IMR-90 (cell line): ENCODE measurements around the gene RMI2. TPM values are rescaled to one million over a fixed set of nuclear protein-coding genes. Genes with fewer than 3 reads are reported as not detected.
A peak's percentile ranks its signal among the peaks of the same experiment; 100 is the strongest.

ENCODE experiments used
- ATAC-seq: fragments of 200-7000 bp; cut with Tn5 transposase; 2 replicates; pipeline ENCODE4 v1.9.1; 2020; ENCODE audit warnings: low read depth, mild to moderate bottlenecking, moderate library complexity
- BruUV-seq: library from RNA; stranded (reverse); fragments of 400-500 nt; replicated peaks from 2 replicates; lab custom pipeline; 2021; lab: Mats Ljungman, UMichigan
- CTCF ChIA-PET: fragments of 300-600 bp; formaldehyde crosslinking; extraction: SDS; loops from one replicate; lab custom pipeline; 2021; ENCODE audit warnings: antibody characterized with exemption; lab: Yijun Ruan, JAX
- POLR2A ChIA-PET: fragments of 300-600 bp; sonication (Branson Sonifier 250); formaldehyde crosslinking; loops from one replicate; lab custom pipeline; 2022; ENCODE audit warnings: antibody characterized with exemption; ENCODE audit not compliant: unreplicated experiment; lab: Charles Lee
- DNase-seq: peaks from one replicate; pipeline ENCODE4 v3.0.0; 2013
- H2AFZ ChIP-seq: replicated peaks from 2 replicates; pipeline ENCODE3; 2013; ENCODE audit warnings: low read length, mild to moderate bottlenecking; ENCODE audit not compliant: poor library complexity
- H2AK5ac ChIP-seq: 2 replicates; pipeline ENCODE4 v1.6.1; 2013; ENCODE audit warnings: low read depth, low read length, inconsistent platforms
- H2AK9ac ChIP-seq: replicated peaks from 2 replicates; pipeline ENCODE3; 2013; ENCODE audit warnings: mild to moderate bottlenecking, low read depth, low read length, moderate library complexity; ENCODE audit not compliant: poor library complexity
- H2BK120ac ChIP-seq: 2 replicates; pipeline ENCODE4 v1.6.1; 2013; ENCODE audit warnings: low read depth, low read length, inconsistent platforms
- H2BK15ac ChIP-seq: 3 replicates; pipeline ENCODE4 v1.6.1; 2013; ENCODE audit warnings: low read depth, low read length, inconsistent platforms
- H2BK20ac ChIP-seq: 2 replicates; pipeline ENCODE4 v1.6.1; 2013; ENCODE audit warnings: low read depth, mild to moderate bottlenecking, inconsistent platforms, low read length, moderate library complexity
- H2BK5ac ChIP-seq: 2 replicates; pipeline ENCODE4 v1.6.1; 2013; ENCODE audit warnings: mild to moderate bottlenecking, low read depth, low read length, inconsistent platforms; ENCODE audit not compliant: poor library complexity, severe bottlenecking
- H3K14ac ChIP-seq: replicated peaks from 2 replicates; pipeline ENCODE4 v1.6.1; 2013; ENCODE audit warnings: low read depth, low read length, inconsistent platforms
- H3K18ac ChIP-seq: 2 replicates; pipeline ENCODE4 v1.6.1; 2013; ENCODE audit warnings: low read depth, low read length, control low read depth
- H3K23ac ChIP-seq: 2 replicates; pipeline ENCODE4 v1.6.1; 2013; ENCODE audit warnings: low read depth, low read length, inconsistent platforms
- H3K27ac ChIP-seq: 2 replicates; pipeline ENCODE4 v1.5.1; 2013; ENCODE audit warnings: mild to moderate bottlenecking, control low read depth, low read length; ENCODE audit not compliant: insufficient read depth
- H3K27me3 ChIP-seq: 2 replicates; pipeline ENCODE4 v1.6.1; 2013; ENCODE audit warnings: low read length; ENCODE audit not compliant: control insufficient read depth, insufficient read depth
- H3K36me3 ChIP-seq: 2 replicates; pipeline ENCODE4 v1.6.1; 2013; ENCODE audit warnings: low read length, mixed read lengths; ENCODE audit not compliant: control insufficient read depth, insufficient read depth
- H3K4ac ChIP-seq: 2 replicates; pipeline ENCODE4 v1.6.1; 2013; ENCODE audit warnings: low read depth, low read length, inconsistent platforms
- H3K4me1 ChIP-seq: 2 replicates; pipeline ENCODE4 v1.6.1; 2013; ENCODE audit warnings: low read length, mixed read lengths; ENCODE audit not compliant: control insufficient read depth, insufficient read depth
- H3K4me2 ChIP-seq: 2 replicates; pipeline ENCODE4 v1.6.1; 2013; ENCODE audit warnings: low read depth, mild to moderate bottlenecking, control low read depth, low read length, moderate library complexity
- H3K4me3 ChIP-seq: 2 replicates; pipeline ENCODE4 v1.5.1; 2013; ENCODE audit warnings: low read depth, mild to moderate bottlenecking, control low read depth, low read length, moderate library complexity; ENCODE audit not compliant: insufficient read depth
- H3K56ac ChIP-seq: 2 replicates; pipeline ENCODE4 v1.6.1; 2013; ENCODE audit warnings: low read length, inconsistent platforms; ENCODE audit not compliant: insufficient read depth; ENCODE audit errors: extremely low read depth
- H3K79me1 ChIP-seq, 2 experiments: 2 replicates each; pipeline ENCODE4 v1.6.1; 2013; ENCODE audit warnings: low read length in 2 of 2, inconsistent platforms in 1 of 2, low read depth in 1 of 2
- H3K9ac ChIP-seq: 2 replicates; pipeline ENCODE4 v1.6.1; 2013; ENCODE audit warnings: low read depth, low read length, control low read depth
- H3K9me1 ChIP-seq: 2 replicates; pipeline ENCODE4 v1.6.1; 2013; ENCODE audit warnings: low read length, inconsistent platforms; ENCODE audit not compliant: insufficient read depth
- H3K9me3 ChIP-seq: 2 replicates; pipeline ENCODE4 v1.6.1; 2013; ENCODE audit warnings: low read length; ENCODE audit not compliant: control insufficient read depth, insufficient read depth
- H4K20me1 ChIP-seq: 2 replicates; pipeline ENCODE4 v1.6.1; 2013; ENCODE audit warnings: low read length, inconsistent platforms; ENCODE audit not compliant: insufficient read depth
- H4K5ac ChIP-seq: 2 replicates; pipeline ENCODE4 v1.6.1; 2013; ENCODE audit warnings: mild to moderate bottlenecking, low read depth, low read length, control low read depth
- H4K8ac ChIP-seq, 2 experiments: 2 replicates each; pipeline ENCODE4 v1.6.1; 2013; ENCODE audit warnings: low read depth in 2 of 2, low read length in 2 of 2, control low read depth in 1 of 2, inconsistent platforms in 1 of 2
- H4K91ac ChIP-seq: 2 replicates; pipeline ENCODE4 v1.6.1; 2013; ENCODE audit warnings: low read depth, low read length, inconsistent platforms; ENCODE audit not compliant: insufficient read depth
- BHLHE40 ChIP-seq: fragments of 150-350 bp; IDR thresholded peaks from 2 replicates; pipeline ENCODE4 v1.6.1; 2016; ENCODE audit warnings: mild to moderate bottlenecking, low read depth, low read length
- CEBPB ChIP-seq: IDR thresholded peaks from 2 replicates; pipeline ENCODE4 v1.6.1; 2012; ENCODE audit warnings: low read depth, low read length, improper control_type of control experiment
- FOS ChIP-seq: fragments of 150-350 bp; IDR thresholded peaks from 2 replicates; pipeline ENCODE4 v1.6.1; 2016; ENCODE audit warnings: low read depth, low read length
- MAFK ChIP-seq: IDR thresholded peaks from 2 replicates; pipeline ENCODE4 v1.6.1; 2012; ENCODE audit warnings: low read depth, low read length, improper control_type of control experiment
- MXI1 ChIP-seq: IDR thresholded peaks from 2 replicates; pipeline ENCODE4 v1.6.1; 2012; ENCODE audit warnings: low read depth, mild to moderate bottlenecking, low read length, moderate library complexity, borderline replicate concordance
- NFE2L2 ChIP-seq: fragments of 150-350 bp; IDR thresholded peaks from 2 replicates; pipeline ENCODE4 v1.6.1; 2016; ENCODE audit warnings: low read depth, mild to moderate bottlenecking, low read length
- USF2 ChIP-seq: fragments of 150-350 bp; IDR thresholded peaks from 2 replicates; pipeline ENCODE4 v1.6.1; 2017; ENCODE audit warnings: mild to moderate bottlenecking, antibody characterized with exemption, low read length, low read depth
- WGBS, 2 experiments: methylation state at CpG; one replicate each; pipeline versions ENCODE4 v1.1.5 to v1.1.7; 2013; ENCODE audit warnings: missing lambda C conversion rate in 2 of 2; ENCODE audit not compliant: insufficient read length in 1 of 2; ENCODE audit errors: extremely low coverage in 2 of 2; 5-methylcytosine and 5-hydroxymethylcytosine counted together
- dilution Hi-C: fragments of 300-500 bp; cut with HindIII; formaldehyde crosslinking; loops from one replicate; pipeline ENCODE4 v1.14.3; 2018; ENCODE audit warnings: low sequenced_read_pairs; ENCODE audit not compliant: unreplicated experiment
- in situ Hi-C: fragments of 300-500 bp; cut with MboI; formaldehyde crosslinking; loops from 3 replicates; pipeline ENCODE4 v1.14.3; 2019; ENCODE audit warnings: low sequenced_read_pairs, inconsistent platforms, mixed read lengths
- intact Hi-C: fragments of 100-400 bp; cut with micrococcal nuclease; formaldehyde crosslinking; loops from 2 replicates; pipeline ENCODE4 v1.10.0; 2022
- polyA plus RNA-seq, 3 experiments: library from polyadenylated mRNA; depleted of rRNA; stranded (reverse); fragments of >200 nt; gene quantifications; 2 replicates each; pipeline ENCODE4 v1.2.3, GENCODE V29; 2012; ENCODE audit warnings: low replicate concordance in 1 of 3
- total RNA-seq: library from RNA; depleted of rRNA; stranded (reverse); fragments of >200 nt; gene quantifications from 2 replicates; pipeline ENCODE4 v1.2.3, GENCODE V29; 2012
- TF ChIP-seq, protein P1 (sequence below): fragments of 150-350 bp; IDR thresholded peaks from 2 replicates; pipeline ENCODE4 v1.6.1; 2016; ENCODE audit warnings: low read depth, mild to moderate bottlenecking, low read length, moderate library complexity, borderline replicate concordance

RMI2 gene
- total and polyA plus RNA-seq, 2 of the 4 experiments (the other 2 are of a cell fraction), result 3.2 to 5.6 TPM

- Histone ChIP-seq H3K27ac (peak overlapping the region; percentile 97), H3K56ac (peak overlapping the region; percentile 70), H3K18ac (peak overlapping the region; percentile 74), H3K9me3 (no peaks in the 10 kb centered on the region), H3K27me3 (no peaks in the 10 kb centered on the region), H3K4me1 (peaks cover 26% of the 10 kb centered on the region), H2AK5ac (peak overlapping the region; percentile 93), H2AK9ac (peak overlapping the region; percentile 93), H2BK5ac (peak overlapping the region; percentile 89), H3K23ac (peak overlapping the region; percentile 79), H3K79me1 (peaks cover 32 to 70% of the 10 kb centered on the region in 2 experiments), H4K5ac (peak overlapping the region; percentile 92), H3K4me2 (peak overlapping the region; percentile 49), H3K4ac (peak overlapping the region; percentile 77), H2AFZ (peak overlapping the region; percentile 90), H2BK15ac (peak overlapping the region; percentile 97; the same call in 2 of the 3 replicates), H2BK20ac (peak overlapping the region; percentile 69), H4K91ac (peak overlapping the region; percentile 95), H3K14ac (peak overlapping the region; percentile 49), H3K4me3 (no peak overlapping the region; the same call in 1 of the 2 replicates), H3K9ac (peak overlapping the region; percentile 62), H4K20me1 (no peaks in the 10 kb centered on the region), H2BK120ac (peak overlapping the region; percentile 97), H3K36me3 (no peaks in the 10 kb centered on the region), H3K9me1 (peaks cover 12% of the 10 kb centered on the region; the same call in 1 of the 2 replicates), H4K8ac (peak overlapping the region; percentile 68 to 94)
- ATAC-seq (peak; percentile 4), DNase-seq (peak; percentile 92)
- 0% methylated on average over 4 of the region's 14 CpGs; no CpG with 5 or more reads in 1 of the 2 experiments for WGBS, 2 experiments
- intact Hi-C loops, result loop anchor here (5.0 kb wide), 1 partner anchor 52 kb away; no protein-coding TSS in a partner anchor
- no TSS peak for BruUV-seq
- in situ Hi-C loops, result loop anchor here (10.0 kb wide), 1 partner anchor 245 kb away; no protein-coding TSS in a partner anchor
- TF ChIP-seq FOS (0 out of 2 replicates have a peak, but pooled peaks have one; percentile 8), BHLHE40 (peak; percentile 69), MAFK (no peak), MXI1 (peak; percentile 42; the same call in 1 of the 2 replicates), USF2 (peak; percentile 56; the same call in 1 of the 2 replicates), CEBPB (peak; percentile 37; the same call in 1 of the 2 replicates), NFE2L2 (no peak)
- TF ChIP-seq, protein P1, sequence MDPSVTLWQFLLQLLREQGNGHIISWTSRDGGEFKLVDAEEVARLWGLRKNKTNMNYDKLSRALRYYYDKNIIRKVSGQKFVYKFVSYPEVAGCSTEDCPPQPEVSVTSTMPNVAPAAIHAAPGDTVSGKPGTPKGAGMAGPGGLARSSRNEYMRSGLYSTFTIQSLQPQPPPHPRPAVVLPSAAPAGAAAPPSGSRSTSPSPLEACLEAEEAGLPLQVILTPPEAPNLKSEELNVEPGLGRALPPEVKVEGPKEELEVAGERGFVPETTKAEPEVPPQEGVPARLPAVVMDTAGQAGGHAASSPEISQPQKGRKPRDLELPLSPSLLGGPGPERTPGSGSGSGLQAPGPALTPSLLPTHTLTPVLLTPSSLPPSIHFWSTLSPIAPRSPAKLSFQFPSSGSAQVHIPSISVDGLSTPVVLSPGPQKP, result no peak
- dilution Hi-C loops, result no loop called here
- ChIA-PET POLR2A (interaction anchor here (0.7 kb wide), 1 partner anchor 94 kb away, joined by 3 read pairs; the partner anchor contains the start of gene SOCS1), CTCF (interaction anchor here (0.8 to 1.2 kb wide), 2 partner anchors 9 to 59 kb away, joined by 3 read pairs; no protein-coding TSS in a partner anchor)
Observed at GRCh38 chr16:11349599-11350276, 4.5 kb downstream of the RMI2 start.
